Measurements from ENCODE around the gene GLIS2. TPM values are rescaled to one million over a fixed set of nuclear protein-coding genes. Genes with fewer than 3 reads are reported as not detected.
A peak's percentile ranks its signal among the peaks of the same experiment; 100 is the strongest.

The GLIS2 gene
- total and polyA plus RNA-seq, 2 experiments from 2014 or later, result 10.3 to 14.5 TPM

- H3K9me3 ChIP-seq (ENCODE audit: low read depth), result no peaks in the 10 kb centered on the region
- H3K36me3 ChIP-seq, result no peaks in the 10 kb centered on the region
These were observed 32.4 kb upstream of the GLIS2 start for GRCh38 chr16:4283441-4283840.

GRCh38 chr16:4283939-4284338, 31.9 kb upstream of the GLIS2 start:
- Histone ChIP-seq H3K9me3 (ENCODE audit: low read depth) (no peaks in the 10 kb centered on the region), H3K4me3 (no peak overlapping the region), H3K27me3 (no peaks in the 10 kb centered on the region), H3K27ac (no peak overlapping the region), H3K4me1 (ENCODE audit: low read depth) (no peaks in the 10 kb centered on the region), H3K36me3 (no peaks in the 10 kb centered on the region)
- no peak for TF ChIP-seq CTCF (IDR thresholded peaks at IDR 0.05; ENCODE audit: low read depth, low read length)
- no peak for DNase-seq (ENCODE audit: low read depth in 1 of 2, low spot score in 1 of 2)

More at GRCh38 chr16:4283441-4283840, 32.4 kb upstream of the GLIS2 start:
- Histone ChIP-seq H3K27ac (no peak overlapping the region), H3K4me3 (no peak overlapping the region), H3K27me3 (no peaks in the 10 kb centered on the region), H3K4me1 (ENCODE audit: low read depth) (no peaks in the 10 kb centered on the region)
- no peak for DNase-seq (ENCODE audit: low read depth in 1 of 2, low spot score in 1 of 2)
- TF ChIP-seq CTCF (IDR thresholded peaks at IDR 0.05; ENCODE audit: low read depth, low read length), result no peak

GRCh38 chr16:4285167-4285566, 30.7 kb upstream of the GLIS2 start:
- no peak for TF ChIP-seq CTCF (IDR thresholded peaks at IDR 0.05; ENCODE audit: low read depth, low read length)
- no peaks in the 10 kb centered on the region for H3K36me3 ChIP-seq
- DNase-seq (ENCODE audit: low read depth in 1 of 2, low spot score in 1 of 2), result no peak

GRCh38 chr16:4288148-4288921, 27.5 kb upstream of the GLIS2 start:
- TF ChIP-seq CTCF (IDR thresholded peaks at IDR 0.05; ENCODE audit: low read depth, low read length), result peak; percentile 99

More at GRCh38 chr16:4285167-4285566, 30.7 kb upstream of the GLIS2 start:
- no peaks in the 10 kb centered on the region for H3K4me1 ChIP-seq (ENCODE audit: low read depth)
- H3K9me3 ChIP-seq (ENCODE audit: low read depth), result no peaks in the 10 kb centered on the region
- no peaks in the 10 kb centered on the region for H3K27me3 ChIP-seq
- H3K27ac ChIP-seq, result no peak overlapping the region
- H3K4me3 ChIP-seq, result no peak overlapping the region

GRCh38 chr16:4290236-4290830, 25.5 kb upstream of the GLIS2 start:
- peak; percentile 19 to 78 for DNase-seq (ENCODE audit: low read depth in 1 of 2, low spot score in 1 of 2)
- no peak overlapping the region for H3K4me3 ChIP-seq
- peak overlapping the region; percentile 34 for H3K27ac ChIP-seq
- H3K4me1 ChIP-seq (ENCODE audit: low read depth), result peaks cover 26% of the 10 kb centered on the region
- H3K9me3 ChIP-seq (ENCODE audit: low read depth), result no peaks in the 10 kb centered on the region
- no peaks in the 10 kb centered on the region for H3K27me3 ChIP-seq
- TF ChIP-seq CTCF (IDR thresholded peaks at IDR 0.05; ENCODE audit: low read depth, low read length), result peak; percentile 16
- no peaks in the 10 kb centered on the region for H3K36me3 ChIP-seq

More at GRCh38 chr16:4288148-4288921, 27.5 kb upstream of the GLIS2 start:
- DNase-seq (ENCODE audit: low read depth in 1 of 2, low spot score in 1 of 2), result peak; percentile 61 to 83
- Histone ChIP-seq H3K4me1 (ENCODE audit: low read depth) (peaks cover 15% of the 10 kb centered on the region), H3K27ac (no peak overlapping the region), H3K27me3 (no peaks in the 10 kb centered on the region), H3K9me3 (ENCODE audit: low read depth) (no peaks in the 10 kb centered on the region), H3K4me3 (no peak overlapping the region), H3K36me3 (no peaks in the 10 kb centered on the region)

Measured in cardiac muscle cell (in vitro differentiated cells and primary cell).